GM12872 (cell line): ENCODE results near the gene DSC1.

Experiments
- TF ChIP-seq, protein P1 (sequence below): IDR thresholded peaks from 3 replicates; pipeline ENCODE4 v1.5.1; 2011; ENCODE audit warnings: low read depth, mild to moderate bottlenecking, low read length, moderate library complexity; ENCODE audit not compliant: insufficient read depth

Gene DSC1, protein sequence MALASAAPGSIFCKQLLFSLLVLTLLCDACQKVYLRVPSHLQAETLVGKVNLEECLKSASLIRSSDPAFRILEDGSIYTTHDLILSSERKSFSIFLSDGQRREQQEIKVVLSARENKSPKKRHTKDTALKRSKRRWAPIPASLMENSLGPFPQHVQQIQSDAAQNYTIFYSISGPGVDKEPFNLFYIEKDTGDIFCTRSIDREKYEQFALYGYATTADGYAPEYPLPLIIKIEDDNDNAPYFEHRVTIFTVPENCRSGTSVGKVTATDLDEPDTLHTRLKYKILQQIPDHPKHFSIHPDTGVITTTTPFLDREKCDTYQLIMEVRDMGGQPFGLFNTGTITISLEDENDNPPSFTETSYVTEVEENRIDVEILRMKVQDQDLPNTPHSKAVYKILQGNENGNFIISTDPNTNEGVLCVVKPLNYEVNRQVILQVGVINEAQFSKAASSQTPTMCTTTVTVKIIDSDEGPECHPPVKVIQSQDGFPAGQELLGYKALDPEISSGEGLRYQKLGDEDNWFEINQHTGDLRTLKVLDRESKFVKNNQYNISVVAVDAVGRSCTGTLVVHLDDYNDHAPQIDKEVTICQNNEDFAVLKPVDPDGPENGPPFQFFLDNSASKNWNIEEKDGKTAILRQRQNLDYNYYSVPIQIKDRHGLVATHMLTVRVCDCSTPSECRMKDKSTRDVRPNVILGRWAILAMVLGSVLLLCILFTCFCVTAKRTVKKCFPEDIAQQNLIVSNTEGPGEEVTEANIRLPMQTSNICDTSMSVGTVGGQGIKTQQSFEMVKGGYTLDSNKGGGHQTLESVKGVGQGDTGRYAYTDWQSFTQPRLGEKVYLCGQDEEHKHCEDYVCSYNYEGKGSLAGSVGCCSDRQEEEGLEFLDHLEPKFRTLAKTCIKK

DNA sequence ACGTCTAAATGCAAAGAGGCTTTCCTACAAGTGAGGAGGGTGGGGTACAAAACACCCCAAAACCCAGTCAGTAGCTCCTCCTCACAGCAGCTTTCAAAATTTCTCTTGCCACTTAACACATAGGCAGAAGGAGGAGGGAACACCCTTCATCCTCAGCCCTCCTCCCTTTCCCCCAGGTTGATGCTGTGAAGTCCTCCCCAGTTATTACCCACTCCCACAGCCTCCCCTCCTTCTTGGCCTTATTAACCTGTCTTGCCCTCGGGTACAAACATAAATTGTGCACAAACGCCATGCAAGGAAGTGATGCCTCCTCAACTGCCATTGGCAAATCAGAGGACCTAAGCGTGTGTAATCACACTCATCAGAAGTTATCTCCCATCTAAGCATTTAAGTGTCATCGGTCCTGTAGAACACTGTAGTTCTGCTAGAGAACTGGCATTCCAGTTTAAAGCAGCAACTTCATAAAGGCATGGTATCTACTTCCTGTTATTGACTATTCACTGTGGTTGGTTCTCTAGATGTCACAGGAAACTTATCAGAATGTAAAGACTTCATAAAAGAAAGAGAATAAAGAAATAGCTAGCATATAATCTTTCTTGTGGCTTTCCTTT, at the start of gene DSC1:
TSS of gene DSC1 (minus strand) at position 32 of the 611 bp plus-strand sequence. CDS start 262 bp downstream, outside the sequence.
- TF ChIP-seq, protein P1, sequence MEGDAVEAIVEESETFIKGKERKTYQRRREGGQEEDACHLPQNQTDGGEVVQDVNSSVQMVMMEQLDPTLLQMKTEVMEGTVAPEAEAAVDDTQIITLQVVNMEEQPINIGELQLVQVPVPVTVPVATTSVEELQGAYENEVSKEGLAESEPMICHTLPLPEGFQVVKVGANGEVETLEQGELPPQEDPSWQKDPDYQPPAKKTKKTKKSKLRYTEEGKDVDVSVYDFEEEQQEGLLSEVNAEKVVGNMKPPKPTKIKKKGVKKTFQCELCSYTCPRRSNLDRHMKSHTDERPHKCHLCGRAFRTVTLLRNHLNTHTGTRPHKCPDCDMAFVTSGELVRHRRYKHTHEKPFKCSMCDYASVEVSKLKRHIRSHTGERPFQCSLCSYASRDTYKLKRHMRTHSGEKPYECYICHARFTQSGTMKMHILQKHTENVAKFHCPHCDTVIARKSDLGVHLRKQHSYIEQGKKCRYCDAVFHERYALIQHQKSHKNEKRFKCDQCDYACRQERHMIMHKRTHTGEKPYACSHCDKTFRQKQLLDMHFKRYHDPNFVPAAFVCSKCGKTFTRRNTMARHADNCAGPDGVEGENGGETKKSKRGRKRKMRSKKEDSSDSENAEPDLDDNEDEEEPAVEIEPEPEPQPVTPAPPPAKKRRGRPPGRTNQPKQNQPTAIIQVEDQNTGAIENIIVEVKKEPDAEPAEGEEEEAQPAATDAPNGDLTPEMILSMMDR: no peak

DNA sequence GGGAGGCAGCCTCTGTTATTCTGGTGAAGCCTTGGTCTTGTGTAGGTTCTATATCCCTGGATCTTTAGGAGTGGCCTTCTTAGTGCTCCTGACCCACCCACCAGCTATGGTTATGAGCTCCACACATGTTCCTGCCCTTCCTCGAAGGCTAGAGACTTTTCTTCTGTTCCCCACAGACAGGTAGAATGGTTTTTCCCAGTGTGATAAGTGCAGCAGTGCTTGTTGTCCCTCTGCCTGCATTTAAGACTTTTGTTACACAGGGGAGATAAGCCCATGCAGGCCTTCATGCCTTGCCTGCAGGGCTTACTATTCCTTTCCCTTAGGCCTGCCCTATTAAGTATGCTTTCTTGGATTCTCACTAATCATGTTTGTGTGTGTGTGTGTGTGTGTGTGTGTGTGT, 48.4 kb upstream of the DSC1 start:
- TF ChIP-seq, protein P1: no peak

DNA sequence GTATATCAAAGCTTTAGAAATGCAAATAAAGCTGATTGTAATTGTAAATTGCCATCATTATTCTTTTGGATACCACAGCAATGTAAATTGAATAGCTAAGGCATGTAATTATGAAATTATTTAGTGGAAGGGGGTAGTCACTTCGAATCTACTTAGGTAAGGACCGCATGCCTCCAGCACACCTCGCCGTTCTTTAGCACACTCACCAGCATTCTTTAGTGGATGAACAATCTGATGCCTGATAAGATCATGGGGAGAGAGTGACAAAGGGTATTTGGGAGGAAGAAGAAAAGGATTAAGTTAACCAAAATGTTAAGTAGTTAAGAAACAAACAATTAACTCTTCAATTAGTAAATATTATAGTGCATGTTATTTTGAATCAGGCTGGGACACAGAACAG, 46.4 kb upstream of the DSC1 start:
- TF ChIP-seq, protein P1: no peak

DNA sequence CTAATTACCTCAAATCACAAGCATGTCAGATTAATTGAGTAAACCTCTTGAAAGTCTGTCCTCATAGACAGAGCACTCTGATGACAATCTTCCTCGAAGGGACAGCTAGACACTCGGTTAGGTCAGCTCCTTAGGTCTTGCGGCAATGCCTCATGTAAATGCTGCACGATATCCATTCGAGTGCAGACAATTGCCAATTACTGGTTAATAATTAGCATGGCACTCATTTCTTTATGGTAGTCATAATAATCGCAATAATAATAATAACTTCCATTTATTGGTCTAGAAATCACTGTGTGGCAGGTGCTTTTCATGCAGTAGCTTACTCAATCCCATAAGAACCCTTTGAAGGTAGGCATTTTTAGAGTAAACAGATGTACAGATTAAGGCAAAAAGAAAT, 44.7 kb upstream of the DSC1 start:
- TF ChIP-seq, protein P1: no peak

DNA sequence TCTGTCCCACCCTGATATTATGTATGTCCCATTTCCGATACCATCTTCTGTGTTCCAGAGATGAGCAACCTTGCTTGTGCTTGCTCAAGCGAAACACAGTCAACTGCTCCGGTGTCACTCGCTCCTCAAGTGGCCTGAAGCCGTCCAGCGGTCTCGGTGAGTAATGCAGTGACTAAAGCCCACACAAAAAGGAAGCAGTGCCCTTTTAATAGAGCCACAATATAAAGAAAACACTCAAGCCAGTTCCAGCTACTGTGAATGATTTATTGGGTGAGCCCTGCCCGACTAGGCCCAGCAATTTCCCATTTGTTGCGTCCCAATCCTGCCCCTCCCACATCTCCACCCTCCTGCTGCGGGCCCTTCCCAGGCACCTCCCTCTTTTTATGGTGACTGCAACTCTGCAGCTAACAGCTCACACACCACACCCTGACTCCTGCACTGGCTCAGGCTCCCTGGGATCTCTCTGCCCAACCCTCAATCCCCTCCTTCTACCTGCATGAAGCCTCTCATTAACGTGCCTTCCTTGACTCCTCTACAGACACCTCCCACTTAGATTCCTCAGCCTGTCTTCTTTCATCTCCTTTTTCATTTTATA, 44.2 kb upstream of the DSC1 start:
- TF ChIP-seq, protein P1: peak; percentile 45; the same call in 2 of the 3 replicates

DNA sequence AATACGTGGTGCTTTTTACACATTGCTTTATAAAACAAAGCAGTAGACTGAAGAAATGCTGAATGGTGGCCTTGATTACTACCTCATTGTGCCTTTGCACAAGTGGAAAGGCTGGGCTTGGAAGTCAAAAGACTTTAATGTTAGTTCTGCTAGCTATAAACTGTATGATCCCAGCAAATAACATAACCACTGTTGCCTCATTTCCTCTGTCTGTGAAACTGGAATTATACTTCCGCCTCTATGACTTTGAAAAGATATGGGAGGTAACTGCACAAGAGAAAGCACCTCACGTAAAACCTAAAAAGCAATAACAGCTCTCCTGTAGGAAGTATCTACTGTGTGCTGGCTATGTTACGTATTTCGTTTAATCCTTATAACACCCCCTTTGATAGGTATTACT, 43.4 kb upstream of the DSC1 start:
- TF ChIP-seq, protein P1: no peak

DNA sequence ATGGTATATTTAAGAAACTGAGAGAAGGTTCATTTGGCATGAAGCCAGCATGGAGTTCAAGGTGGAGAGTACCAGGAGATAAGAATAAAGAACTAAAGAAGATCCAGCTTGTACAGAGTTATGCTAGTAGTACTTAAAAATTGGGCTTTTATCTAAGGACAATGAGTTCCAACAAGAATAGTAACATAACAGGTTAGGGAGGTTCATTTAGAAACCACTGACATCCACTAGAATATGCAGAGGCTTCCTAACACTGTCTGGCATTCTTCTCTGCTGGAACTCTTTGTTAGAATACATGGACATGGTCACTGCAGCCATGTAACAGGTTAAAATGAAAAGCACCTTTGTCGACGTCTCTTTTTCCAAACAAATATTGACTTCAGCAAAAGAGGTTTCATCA, 42.6 kb upstream of the DSC1 start:
- TF ChIP-seq, protein P1: no peak
